HepG2 (cell line): Measurements from ENCODE around the gene CD151.

Experiments
- CCAR2 ChIP-seq: fragments of 200-400 bp; formaldehyde crosslinking; optimal IDR thresholded peaks from 2 replicates; pipeline ENCODE3; 2018; ENCODE audit warnings: low read depth, mild to moderate bottlenecking, low read length, moderate library complexity
- GZF1 ChIP-seq: sonication (generic); formaldehyde crosslinking; IDR thresholded peaks from 2 replicates; pipeline ENCODE4 v1.5.1; 2020; ENCODE audit warnings: mild to moderate bottlenecking, missing genetic modification reagents
- JUND ChIP-seq: sonication (generic); formaldehyde crosslinking; IDR thresholded peaks from 2 replicates; pipeline ENCODE4 v1.8.0; 2022; ENCODE audit warnings: mild to moderate bottlenecking, missing genetic modification reagents
- SAFB2 ChIP-seq: sonication (generic); formaldehyde crosslinking; IDR thresholded peaks from 2 replicates; pipeline ENCODE4 v1.5.1; 2020; ENCODE audit warnings: missing genetic modification reagents, low read depth, mild to moderate bottlenecking, borderline replicate concordance

- TF ChIP-seq JUND (CRISPR knock-in tag) (no peak), GZF1 (CRISPR knock-in tag) (no peak), CCAR2 (no peak), SAFB2 (CRISPR knock-in tag) (no peak)
These were observed 3.9 kb downstream of the CD151 start for GRCh38 chr11:836700-837099.
